Fibroblast of skin of left quadriceps (primary cell): ENCODE data around the gene SLC25A45.
"Not testable (repeated sequence)": the region's sequence is repeated elsewhere in the genome, so short reads cannot be mapped to it uniquely, and the experiment has no call there.

Experiments
- DNase-seq, 2 experiments: peaks; one replicate each; pipeline ENCODE4 v3.0.0-alpha.2; 2013; ENCODE audit warnings: low read depth in 2 of 2

Gene SLC25A45

DNA sequence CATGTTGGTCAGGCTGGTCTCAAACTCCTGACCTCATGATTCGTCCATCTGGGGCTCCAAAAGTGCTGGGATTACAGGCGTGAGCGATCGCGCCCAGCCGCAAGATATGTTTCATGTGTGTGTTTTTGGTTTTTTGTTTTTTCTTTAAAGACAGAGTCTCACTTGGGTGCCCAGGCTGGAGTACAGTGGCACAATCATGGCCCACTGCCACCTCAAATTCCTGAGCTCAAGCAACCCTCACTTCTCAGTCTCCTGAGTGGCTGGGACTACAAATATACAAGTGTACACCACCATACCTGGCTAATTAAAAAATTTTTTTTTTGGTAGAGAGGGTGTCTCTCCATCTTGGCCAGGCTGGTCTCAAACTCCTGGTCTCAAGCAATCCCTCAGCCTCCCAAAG is 19.5 kb downstream of the SLC25A45 start:
- DNase-seq = no peak

DNA sequence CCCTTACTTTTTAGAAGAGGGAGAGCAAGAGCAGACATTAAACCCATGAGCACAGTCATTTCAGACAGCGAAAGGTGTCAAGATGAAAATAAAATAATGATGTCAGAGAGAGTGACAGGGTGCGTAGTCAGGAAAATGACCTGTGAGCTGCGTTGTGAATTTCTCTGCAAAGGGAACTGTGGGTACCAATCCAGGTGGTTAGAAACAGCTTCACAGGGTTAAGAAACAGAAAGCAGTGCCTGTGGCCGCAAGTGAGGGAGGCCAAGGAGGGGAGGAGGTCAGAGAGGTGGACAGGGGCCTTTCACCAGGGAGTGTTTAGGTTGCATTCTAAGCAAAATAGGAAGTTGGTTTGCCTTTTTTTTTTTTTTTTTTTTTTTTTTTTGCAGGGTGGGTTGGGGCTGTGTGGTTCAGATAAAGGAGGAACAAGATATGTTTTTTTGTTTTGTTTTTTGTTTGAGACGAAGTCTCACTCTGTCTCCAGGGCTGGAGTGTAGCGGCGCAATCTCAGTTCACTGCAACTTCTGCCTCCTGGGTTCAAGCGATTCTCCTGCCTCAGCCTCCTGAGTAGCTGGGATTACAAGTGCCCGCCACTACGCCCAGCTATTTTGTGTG is 20.0 kb downstream of the SLC25A45 start:
- no peak for DNase-seq

- no peak for DNase-seq
These were observed 24.5 kb downstream of the SLC25A45 start for GRCh38 chr11:65357856-65358356.

DNA sequence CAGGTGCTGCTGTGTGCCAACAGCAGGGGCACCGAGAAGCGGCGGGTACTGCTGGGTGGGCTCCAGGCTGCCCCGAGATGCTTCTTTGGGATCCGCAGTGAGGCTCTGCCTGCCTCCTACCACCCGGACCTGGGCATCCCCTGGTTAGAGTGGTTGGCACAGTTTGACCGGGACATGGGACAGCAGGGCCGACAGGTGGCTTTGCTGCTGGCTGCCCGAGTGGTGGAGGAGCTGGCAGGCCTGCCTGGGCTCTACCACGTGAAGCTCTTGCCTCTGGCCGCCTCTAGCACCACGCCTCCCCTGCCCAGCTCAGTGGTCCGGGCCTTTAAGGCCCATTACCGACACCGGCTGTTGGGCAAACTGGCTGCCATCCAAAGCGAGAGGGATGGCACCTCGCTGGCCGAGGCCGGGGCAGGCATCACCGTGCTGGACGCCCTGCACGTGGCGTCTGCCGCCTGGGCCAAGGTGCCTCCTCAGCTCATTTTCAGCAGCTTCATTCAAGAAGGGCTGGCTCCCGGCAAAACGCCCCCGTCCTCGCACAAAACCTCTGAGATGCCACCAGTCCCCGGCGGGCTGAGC is 26.0 kb downstream of the SLC25A45 start:
- DNase-seq = no peak

DNA sequence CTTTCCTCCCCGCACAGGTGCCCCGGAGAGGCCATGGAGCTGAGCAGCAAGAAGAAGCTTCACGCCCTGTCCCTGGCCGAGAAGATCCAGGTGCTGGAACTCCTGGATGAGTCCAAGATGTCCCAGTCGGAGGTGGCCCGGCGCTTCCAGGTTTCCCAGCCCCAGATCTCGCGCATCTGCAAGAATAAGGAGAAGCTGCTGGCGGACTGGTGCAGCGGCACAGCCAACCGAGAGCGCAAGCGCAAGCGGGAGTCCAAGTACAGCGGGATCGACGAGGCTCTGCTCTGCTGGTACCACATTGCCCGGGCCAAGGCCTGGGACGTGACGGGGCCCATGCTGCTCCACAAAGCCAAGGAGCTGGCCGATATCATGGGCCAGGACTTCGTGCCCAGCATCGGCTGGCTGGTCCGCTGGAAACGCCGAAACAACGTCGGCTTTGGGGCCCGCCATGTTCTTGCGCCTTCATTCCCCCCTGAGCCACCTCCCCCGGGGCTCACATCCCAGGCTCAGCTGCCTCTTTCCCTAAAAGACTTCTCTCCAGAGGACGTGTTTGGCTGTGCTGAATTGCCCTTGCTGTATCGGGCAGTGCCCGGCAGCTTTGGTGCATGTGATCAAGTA is 26.6 kb downstream of the SLC25A45 start:
- no peak for DNase-seq

- DNase-seq = no peak
These were observed 27.3 kb downstream of the SLC25A45 start for GRCh38 chr11:65355013-65355775.

GRCh38 chr11:65354265-65355012 is 28.0 kb downstream of the SLC25A45 start, which contains the start of gene TIGD3:
Gene TIGD3, plus strand, starts transcription at chr11:65354751. Its CDS starts 1,058 bp downstream, at chr11:65355809.
- DNase-seq = peak; percentile 82 to 86

DNA sequence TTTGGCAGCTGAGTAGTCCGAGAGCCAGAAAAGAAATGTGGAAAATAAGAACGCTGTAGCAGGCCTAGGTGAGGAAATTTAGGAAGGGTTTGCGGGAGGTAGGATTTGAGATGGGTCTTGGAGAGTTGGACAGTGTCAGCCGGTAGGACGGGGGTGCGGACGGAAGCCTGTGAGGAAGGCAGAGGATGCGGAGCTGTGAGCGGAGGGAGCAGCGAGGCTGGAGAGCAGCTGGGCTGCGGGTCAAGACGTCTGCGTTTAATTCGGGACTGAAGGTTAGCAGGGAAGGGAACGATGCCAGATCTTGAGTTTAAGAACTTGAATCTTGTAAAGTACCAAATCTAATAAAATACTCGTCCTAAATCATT is 28.6 kb downstream of the SLC25A45 start:
- no peak for DNase-seq

GRCh38 chr11:65353376-65353775 is 29.1 kb downstream of the SLC25A45 start:
- DNase-seq = no peak

DNA sequence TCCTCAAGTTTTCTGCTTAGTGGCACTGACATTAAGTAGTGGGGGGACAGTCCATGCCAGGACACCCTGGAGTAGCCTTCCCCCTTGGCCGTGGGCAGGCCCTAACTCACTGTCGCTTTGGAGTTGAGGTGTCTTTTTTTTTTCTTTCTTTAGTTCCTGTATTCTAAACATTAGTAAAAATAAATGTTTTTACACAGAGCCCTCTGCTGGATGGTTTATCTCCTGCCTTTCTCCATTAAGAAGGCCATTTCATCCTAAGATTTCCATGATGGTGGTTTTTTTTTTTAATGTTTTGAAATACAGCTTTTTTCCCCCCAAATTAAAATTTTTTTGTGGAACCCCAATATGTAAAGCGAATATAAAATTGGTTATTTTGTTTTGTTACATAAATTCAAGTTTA is 29.7 kb downstream of the SLC25A45 start:
- no peak for DNase-seq

GRCh38 chr11:65351511-65351910 is 30.9 kb downstream of the SLC25A45 start:
- DNase-seq = no peak

- DNase-seq = no peak
These were observed 40.6 kb downstream of the SLC25A45 start for GRCh38 chr11:65341856-65342255.

DNA sequence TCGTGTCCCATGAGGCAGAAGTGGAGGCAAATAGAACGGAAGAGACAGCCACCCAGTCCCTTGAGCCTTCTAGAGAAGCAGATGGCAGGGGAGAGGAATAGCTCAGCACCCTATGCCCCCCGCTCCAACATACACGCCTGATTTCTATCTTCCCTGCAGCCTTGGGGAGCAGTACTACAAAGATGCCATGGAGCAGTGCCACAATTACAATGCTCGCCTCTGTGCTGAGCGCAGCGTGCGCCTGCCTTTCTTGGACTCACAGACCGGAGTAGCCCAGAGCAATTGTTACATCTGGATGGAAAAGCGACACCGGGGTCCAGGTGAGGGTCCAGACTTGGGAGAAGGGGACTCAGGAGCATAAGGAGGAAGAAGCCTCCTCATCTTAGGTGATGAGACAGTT is 42.2 kb downstream of the SLC25A45 start:
- DNase-seq = no peak

GRCh38 chr11:65338676-65339075 is 43.8 kb downstream of the SLC25A45 start:
- no peak for DNase-seq

DNA sequence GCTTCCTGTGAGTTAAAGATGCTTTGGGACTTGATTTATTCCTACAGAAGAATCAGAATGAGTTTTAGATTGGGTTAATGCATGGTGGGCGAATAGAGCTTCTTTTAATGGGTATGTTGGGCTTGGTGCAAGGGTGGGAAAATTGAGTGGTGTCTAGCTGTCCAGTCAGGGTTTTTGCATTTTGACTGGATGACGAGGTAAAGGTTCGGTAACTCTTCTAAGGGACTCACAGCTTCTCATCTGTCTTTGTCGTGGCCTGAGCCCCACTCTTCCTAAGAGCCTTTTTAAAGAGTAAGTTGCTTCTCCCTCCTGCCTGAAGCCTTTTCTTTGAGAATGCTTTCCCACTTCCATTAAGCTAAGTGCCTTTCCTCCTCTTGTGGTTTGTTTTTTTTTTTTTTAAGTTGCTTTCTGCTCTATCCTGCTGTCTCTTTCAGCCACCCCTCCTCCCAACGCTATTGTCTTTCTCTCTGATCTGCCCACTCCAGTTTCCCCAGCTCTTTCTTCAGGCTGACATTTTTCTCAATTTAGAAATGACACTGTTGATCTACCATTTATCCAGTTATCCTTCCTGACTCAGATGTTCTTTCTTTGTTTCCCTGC is 47.6 kb downstream of the SLC25A45 start:
- no peak for DNase-seq

GRCh38 chr11:65332591-65332990 is 49.9 kb downstream of the SLC25A45 start:
- DNase-seq = not testable (repeated sequence)

- DNase-seq = no peak
These were observed 51.9 kb downstream of the SLC25A45 start for GRCh38 chr11:65330544-65330943.

- peak; percentile 80 to 82 for DNase-seq
These were observed 52.5 kb downstream of the SLC25A45 start for GRCh38 chr11:65329944-65330403.

DNA sequence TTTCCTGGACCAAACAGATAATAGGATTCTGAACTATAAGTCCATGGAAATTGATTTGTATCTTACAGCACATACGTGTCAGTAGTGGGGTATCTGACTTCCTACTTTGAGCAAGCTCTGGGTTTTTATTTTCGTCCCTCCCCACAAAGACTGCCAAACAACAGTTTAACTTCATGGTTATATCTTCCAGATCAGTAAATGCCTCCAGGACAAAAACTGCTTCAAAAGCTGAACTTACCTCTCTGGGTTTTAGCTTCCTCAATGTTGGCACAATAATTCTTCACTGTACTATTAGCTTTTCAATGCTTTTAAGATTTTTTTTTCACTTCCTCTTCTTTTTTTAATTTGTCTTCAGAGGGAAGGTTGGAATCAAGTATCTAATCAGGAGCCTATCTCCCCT is 53.0 kb downstream of the SLC25A45 start:
- DNase-seq = no peak

DNA sequence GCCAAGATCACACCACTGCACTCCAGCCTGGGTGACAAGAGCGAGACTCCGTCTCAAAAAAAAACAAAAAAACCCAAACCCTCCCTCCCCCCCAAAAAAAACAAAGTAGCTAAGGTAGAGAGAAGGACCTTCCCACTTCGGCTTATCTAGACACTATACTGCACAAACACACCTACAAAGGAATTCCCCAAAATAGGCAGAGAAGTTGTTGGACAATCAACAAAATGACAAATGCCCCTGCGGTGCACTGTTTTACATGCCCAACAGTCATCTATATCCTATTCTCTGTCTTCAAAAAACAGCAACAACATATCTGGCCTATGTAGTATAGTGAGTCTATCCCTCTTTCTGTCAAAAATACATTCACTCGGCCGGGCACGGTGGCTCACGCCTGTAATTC is 55.4 kb downstream of the SLC25A45 start:
- no peak for DNase-seq

GRCh38 chr11:65325435-65325834 is 57.0 kb downstream of the SLC25A45 start:
- no peak for DNase-seq
